Measurements from ENCODE around the gene RCN1.
"Not testable (repeated sequence)": the region's sequence is repeated elsewhere in the genome, so short reads cannot be mapped to it uniquely, and the experiment has no call there.

The RCN1 gene

DNA sequence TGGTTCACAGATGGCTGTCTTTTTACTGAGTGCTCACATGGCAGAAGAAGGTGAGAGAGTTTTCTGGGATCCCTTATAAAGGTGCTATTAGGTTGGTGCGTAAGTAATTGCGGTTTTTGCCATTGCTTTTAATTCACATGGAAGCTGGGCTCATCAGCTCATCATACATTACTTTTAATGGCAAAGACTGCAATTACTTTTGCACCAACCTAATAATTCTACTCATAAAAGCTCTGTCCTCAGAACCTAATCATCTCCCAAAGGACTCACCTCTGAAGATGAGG is 23.0 kb downstream of the RCN1 start:
- no peak for ATAC-seq

DNA sequence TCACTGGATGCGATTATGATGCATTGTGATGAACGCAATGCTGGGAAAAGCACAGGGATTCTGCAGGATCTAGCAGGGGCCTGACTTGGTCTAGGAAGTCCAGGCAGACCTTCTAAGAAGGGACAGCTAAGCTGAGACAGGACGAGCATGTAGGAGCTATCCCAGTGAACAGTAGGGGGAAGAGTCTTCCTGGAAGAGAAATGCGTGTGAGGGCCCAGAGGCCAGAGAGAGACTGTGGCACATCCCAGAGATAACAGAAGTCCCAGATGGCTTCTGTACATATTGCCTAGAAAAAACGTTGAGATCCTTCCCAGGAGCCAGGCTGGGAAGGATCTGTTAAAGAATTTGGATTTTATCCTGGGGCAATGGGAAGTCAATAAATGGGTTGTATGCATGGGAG is 24.6 kb downstream of the RCN1 start:
- no peak for ATAC-seq

DNA sequence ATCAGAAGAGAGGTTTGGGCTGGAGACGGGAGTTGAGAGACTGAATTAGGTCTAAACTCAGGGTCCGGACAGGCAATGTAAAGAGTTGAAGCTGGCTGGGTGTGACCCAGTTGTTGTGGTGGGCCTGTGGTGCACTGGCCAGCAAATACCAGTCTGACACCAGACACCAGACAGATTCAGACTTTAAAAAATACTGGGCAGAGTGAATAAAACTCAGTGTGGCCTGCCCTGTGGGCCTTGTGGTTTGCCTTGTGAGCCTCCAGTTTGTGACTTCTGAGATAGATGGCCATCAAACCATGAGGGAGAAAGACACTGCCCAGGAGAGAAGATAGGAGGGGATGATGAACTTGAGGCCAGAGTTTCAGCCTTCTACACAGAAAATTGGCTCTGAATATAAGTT is 25.8 kb downstream of the RCN1 start:
- ATAC-seq: no peak

DNA sequence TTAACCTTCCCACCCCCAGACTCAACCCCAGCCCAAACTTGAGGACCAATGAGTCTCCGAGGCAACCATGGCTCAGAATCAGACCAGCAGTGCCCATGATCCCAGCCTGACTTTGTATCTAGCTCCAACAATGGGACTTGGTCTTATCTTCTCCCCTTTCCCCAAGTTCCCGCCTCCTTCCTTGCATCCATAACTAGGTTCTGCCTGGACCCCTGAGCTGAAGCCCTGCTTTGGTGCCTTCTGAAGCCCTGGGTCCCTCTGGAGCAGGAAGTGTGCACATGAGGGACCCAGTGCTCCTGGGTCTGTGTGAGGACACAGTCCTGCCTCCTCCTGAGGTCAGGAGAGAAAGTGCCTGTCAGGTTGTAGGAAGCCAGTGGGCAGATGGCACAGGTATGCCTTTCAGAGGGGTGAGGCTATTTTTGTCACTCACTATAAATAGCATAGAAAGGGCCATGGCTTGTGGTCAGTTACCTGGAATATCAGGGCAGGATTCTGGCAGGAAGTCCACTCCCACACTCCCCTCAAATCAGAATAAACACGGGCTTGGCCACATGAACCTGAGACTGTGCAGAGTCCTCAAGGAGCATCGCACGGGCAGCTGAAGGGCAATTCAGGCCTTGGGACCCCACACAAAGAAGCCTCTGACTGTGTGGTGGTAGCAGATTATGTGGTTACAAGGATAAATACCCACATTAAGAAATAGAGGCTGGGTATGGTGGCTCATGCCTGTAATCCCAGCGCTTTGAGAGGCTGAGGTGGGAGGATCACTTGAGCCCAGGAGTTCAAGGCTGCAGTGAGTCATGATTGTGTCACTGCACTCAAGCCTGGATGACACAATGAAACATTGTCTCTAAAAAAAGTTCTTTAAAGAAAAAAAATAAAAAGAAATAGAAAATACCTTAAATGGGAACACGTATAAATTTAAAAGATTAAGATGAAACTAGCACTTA is 27.4 kb downstream of the RCN1 start:
- no peak for ATAC-seq

DNA sequence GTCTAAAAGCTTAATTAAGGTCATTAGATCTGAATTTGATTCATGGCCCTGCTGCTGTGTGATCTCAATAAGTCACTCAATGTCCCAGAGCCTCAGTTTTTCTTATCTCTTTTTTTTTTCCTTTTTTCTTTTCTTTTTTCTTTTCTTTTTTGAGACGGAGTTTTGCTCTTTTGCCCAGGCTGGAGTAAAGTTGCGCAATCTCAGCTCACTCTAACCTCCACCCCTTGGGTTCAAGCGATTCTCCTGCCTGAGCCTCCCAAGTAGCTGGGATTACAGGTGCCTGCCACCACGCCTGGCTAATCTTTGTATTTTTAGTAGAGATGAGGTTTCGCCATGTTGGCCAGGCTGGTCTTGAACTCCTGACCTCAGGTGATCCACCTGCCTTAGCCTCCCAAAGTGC is 28.3 kb downstream of the RCN1 start:
- not testable (repeated sequence) for ATAC-seq

DNA sequence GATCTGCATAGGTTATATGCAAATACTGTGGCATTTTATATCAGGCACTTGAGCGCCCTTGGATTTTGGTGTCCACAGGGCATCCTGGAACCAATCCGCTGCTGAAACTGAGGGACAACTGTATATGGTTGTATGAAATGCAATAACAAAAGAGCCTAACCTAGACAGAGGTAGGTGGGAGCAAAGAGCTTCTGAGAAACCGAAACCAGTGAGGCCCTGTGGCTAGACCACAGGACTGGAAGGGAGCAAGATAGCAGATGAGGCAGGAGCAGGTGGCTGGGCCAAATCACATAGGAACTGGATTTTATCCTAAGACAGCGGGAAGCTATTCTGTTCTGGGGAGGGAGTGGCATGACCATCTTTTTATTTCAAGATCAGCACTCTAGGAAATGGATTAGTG is 30.1 kb downstream of the RCN1 start:
- no peak for ATAC-seq

DNA sequence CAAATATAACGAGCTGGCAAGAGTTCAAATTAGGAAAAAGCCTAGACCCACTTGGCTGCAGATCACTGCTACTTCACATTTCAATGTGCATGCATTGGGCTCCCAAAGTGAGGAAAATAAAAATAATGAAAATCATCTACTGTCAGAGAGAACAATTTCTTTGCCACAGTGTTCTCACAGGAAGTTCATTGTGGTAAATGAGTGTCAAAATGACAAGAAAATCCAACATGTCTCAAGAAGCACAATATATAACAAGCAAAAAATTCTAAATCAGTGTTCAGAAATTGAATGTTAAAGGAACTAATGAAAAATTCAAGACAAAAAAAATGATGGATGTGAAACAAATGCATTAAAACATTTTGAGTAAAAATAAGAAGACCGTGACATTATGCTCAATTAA is 31.3 kb downstream of the RCN1 start:
- no peak for ATAC-seq

DNA sequence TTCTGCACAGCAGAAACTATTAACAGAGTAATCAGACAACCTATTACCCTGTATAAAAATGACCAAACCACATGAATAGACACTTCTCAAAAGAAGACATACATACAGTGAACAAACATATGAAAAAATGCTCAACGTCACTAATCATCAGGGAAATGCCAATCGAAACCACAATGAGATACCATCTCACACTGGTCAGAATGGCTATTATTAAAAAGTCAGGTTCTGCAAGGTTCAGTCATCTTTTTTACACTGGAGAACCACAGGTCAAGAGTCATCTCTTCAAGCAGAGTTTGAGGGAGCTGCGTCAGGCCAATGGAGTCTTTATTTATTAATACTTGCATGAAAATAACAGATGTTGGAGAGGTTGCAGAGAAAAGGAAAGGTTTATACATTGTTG is 40.4 kb downstream of the RCN1 start:
- ATAC-seq: no peak

DNA sequence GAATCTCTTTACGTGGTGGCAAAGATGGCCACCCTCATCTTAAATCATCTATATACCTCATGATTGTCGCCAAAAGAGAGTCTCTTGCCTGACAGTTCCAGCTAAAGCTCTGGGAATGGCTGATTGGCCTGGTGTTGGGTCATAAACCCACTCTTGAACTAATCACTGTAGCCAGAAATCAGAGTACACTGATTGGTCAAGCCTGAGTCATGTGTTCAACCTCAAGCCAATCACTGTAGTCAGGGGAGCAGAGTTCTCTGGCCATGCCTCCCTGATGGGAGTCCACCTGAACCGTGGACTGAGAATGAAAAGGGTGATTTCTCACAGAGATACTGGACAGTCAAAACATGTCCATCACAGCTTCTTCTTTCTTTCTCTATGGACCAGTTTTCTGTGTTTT is 45.8 kb downstream of the RCN1 start:
- ATAC-seq: no peak

DNA sequence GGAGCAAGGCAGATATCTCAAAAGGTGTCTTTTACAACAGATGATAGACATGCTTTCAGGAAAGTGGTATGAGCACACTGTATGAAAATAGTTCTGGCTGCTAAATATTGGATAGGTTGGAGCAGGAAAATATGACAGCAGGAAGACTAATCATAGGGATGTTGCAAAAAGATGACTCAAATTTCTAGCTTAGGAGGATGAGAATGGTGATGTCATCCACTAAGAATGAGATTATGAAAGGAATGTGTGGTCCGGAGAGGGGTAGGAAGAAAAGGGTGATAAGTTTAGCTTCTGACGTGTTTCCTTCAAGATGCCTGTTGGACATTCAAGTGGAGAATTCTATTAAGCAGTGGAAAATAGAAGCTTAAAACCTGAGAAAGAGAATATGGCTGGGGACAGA is 46.4 kb downstream of the RCN1 start:
- no peak for ATAC-seq

DNA sequence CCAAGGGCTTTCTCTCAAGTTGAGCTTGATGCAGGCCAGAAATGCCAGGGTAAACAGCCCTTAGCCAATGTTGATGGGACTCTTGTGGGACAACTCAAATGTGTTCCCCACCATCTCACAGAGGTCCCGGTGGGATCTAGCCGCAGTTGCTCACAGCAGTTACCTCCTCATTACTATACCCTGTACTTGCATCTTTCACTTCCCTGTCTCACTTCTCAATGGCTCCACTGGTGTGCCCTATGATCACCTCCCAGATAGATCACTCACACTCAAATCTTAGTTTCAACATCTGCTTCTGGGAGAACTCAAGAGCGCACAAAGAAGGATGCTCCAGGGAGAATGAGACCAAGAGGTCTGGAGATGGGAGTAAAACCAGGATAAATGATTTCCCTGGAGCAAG is 47.0 kb downstream of the RCN1 start:
- no peak for ATAC-seq

DNA sequence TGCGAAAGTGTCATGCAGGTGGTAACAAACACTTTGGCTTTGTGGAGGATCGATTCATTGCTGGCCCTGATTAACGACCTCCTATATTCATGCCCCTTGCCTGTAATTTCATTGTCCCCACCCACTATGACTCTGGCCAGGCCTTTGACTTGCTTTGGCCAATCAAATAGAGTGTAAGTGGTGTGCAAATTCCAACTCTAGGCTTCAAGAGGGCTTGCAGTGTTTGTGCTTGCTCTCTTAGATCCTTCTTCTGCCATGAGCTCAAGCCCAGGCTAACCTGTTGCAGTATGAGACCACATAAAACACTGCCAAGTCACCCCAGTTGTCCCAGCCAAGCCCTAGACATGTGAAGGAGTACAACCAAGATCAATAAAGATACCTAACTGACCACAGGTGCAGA is 48.0 kb downstream of the RCN1 start:
- ATAC-seq: no peak

DNA sequence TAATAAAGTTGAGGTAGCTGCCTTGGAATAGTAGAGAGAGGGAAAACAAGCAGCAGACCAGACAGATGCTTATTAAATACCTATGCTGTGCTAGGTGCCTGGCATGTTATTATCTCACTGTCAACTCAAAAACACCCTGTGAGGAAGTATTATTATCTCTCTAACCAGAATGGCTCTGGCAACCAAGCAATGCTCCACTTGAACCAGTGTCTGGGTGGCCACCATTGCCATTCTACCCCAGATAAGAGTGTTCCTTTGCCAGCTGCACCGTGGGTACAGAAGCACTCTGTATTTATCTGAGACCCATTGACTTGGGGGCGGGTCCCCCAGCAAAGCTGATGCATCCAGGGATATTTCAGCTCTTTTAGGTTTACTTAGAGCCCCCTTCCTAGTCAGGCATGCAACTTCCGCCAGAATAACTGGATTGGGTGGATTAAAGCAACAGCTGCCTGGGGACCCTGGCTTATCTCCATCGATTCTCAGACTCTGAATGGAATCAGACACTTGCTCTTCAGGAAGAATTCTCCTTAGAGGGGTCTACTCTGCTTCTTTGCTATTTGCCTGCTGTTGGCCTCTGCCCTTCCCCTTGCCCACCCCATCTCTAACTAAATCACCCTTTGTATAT is 49.1 kb downstream of the RCN1 start:
- ATAC-seq: no peak

DNA sequence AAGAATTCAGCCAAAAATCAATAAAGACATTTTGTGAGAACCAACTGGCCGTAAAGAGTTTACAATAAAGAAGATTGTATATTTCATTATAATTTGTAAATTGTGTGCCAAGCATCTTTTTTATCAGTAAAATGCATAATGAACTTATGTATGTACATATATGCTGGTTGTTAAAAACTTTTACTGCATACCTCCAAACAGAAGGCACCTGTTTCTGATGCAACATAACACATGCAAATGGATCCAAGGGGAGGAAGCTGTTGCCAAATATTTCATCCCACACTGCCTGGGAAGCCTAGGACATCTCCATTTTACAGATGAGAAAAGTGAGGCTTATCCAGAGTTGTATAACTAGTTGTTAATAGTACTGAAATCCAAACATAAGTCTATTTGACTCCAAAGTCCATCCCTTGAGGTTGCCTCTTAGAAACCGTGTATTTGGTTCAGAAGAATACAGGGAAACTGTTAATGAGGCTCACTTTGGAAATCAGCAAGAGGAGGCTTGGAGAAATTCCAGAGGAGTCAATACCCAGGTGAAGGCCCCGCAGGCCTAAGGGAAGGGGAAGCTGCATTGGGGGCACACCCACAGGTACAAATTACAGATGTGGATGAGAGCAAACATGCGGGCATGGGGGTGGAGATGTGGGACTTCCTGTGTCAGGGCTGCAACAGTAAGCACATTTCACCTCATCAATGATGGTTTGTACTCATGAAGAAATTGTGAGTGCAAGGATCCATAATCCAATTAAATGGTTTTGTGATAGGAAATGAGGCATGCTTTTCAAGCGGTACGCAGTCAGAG is 51.1 kb downstream of the RCN1 start:
- ATAC-seq: no peak

DNA sequence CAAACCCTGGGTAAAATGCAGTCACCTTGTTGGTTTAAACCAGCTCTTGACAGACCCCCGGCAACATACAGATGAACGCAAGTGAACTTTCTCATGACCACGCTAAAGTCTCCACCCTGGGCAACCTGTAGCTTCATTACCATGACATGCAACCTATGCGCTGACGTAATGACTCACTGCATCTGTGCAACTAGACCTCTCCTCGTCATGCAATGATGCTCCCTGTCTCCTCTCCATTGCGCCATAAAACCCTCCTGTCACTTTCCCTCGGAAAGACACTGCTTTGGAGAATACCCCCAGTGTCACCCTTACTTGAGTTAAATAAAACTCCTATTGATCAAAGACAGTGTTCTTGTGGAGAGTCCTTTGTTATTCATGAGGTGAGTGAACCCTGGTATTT is 52.5 kb downstream of the RCN1 start:
- no peak for ATAC-seq

DNA sequence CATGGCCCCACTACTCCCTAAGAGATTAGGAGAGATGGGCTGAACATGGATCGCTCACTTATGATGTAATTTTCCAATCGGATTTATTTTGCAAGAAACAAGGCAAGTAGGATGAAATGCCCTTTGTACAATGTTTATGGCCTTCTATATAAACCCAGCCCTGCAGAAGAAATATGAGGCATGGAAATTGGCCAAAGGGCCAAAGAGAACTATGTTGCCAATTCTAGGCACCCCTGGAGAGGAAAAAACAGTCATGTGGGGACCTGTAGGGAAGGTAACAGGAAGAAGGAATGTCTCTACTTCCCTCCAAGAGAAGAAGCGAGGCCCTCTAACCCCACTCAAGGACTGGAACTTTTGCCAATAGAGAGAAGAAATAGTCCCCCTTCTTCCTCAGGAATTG is 54.4 kb downstream of the RCN1 start:
- no peak for ATAC-seq

DNA sequence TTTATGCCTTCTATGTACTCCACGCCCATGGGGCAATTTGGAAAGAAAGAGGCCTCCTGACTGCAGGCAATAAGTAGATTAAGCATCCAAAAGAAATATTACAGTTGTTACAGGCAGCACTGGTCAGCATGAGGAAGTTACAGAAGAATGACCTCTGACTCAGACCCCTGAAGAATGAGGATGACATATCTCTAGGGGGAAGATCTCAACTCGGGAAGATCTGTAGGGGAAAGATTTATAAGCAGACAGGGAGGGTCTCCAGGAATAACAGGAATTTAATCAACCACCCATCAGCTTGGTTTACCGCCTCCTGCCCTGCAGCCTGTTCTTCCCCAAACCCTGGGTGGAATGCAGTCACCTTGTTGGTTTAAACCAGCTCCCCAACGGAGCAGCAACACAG is 58.0 kb downstream of the RCN1 start:
- no peak for ATAC-seq

DNA sequence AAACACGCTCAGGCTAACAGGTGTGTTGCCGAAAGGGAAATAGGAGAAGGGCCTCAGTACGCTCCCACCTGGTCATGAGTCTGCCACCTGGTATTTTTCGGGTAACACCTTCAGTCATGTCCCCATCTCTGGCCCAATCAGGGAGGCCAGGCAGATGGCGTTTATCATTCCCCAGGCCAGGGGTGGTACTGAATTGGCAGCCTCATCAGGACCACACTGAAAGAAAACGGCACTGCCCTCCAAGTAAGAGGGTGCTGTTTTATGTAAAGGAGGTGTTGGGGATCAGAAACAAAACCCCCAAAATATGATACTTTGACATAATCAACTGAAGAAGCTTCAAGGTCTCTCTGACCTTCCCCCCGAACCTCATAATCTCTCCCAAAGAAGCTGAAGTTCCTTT is 58.9 kb downstream of the RCN1 start:
- ATAC-seq: no peak

DNA sequence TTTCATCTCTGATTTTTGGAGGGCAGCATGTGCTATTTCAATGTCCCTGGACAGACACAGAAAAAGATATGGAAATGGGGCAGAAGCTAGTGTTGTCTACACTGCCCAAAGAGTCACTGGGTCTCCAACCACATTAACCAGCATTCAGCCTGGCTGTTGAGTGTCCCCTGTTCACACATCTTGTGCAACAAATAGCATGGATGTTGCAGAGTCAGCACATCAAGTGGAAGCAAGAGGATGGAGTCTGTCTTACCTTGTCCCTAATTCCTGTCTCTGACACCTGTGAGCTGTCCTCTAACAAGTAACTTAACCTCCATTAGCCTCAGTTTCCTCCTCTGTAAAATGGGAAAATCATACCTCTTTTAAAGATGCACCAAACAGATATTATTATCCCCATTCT is 60.2 kb downstream of the RCN1 start:
- ATAC-seq: no peak

DNA sequence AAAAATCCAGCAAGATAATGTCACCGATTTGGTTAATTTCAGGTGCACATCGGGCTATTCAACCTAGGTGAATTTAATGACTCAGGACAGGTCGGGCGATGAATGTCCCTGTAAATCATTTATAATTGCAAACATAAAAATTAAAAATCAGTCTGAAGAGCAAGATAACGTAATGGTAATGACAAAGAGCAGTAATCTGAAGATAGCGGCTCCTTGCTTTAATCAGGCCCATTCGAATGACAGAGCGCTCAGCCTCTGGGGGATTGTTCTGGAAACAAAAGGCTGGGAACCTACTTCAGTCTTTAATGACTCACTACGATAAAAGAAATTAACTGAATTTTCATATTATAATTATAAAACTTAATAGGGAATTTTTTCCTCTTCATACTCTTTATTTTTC is 61.3 kb downstream of the RCN1 start:
- no peak for ATAC-seq

DNA sequence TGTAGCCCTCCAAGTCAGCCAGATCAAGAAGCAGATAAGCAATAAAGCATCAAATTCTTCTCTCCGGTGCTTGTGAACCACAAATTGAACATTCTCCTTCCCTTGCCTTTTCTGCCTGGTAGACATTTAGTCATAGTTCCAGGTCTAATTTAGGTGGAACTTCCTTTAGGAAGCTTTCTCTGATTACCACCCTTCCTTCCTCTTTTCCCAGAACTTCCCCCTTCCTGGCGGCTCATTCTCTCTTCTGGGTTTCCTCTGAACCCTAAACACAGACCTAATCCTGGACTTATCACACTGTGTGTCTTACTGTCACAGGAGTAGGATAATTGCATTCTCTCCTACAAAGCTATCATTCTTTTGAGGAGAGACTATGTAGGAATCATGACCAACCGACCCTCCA is 61.9 kb downstream of the RCN1 start:
- ATAC-seq: no peak

DNA sequence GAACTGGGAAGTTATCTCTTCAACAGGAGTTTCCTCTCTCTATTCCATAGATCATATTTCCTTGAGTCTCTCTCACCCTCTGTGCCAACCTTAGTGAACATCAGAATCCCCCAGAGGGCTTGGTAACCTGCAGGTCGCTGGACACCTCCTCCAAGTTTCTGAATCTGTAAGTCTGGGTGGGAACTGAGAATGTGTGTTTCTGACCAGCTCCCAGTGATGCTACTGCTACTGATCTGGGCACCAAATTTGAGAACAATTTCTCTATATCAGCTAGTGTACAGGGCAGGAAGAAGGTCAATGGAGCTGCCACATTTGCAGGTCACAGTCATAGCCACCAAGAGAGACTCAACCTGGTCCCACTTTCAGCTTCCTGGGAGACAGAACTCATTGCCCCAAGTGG is 62.9 kb downstream of the RCN1 start:
- no peak for ATAC-seq

DNA sequence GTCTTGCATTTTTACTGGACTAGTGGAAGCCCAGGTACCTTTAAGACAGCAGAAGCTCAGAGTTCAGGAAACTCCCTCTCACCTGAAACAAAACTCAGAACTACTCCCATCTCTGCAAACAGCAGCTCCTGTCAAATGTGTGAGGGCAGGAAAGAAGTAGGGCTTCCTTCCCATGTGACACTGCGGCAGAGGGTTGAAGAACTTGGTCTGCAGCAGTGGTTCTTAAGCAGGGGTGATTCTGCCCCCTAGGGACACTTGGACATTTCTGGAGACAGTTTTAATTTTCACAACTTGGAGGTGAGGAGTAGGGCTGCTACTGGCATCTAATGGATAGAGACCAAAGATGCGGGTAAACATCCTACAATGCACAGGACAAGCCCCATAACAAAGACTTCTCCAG is 63.4 kb downstream of the RCN1 start:
- ATAC-seq: no peak
